IMR-90 (cell line): ENCODE data around the gene XCR1. TPM values are rescaled to one million over a fixed set of nuclear protein-coding genes. Genes with fewer than 3 reads are reported as not detected.

Experiments used
- ATAC-seq: fragments of 200-7000 bp; cut with Tn5 transposase; 2 replicates; pipeline ENCODE4 v1.9.1; 2020; ENCODE audit warnings: low read depth, mild to moderate bottlenecking, moderate library complexity
- BruUV-seq: library from RNA; stranded (reverse); fragments of 400-500 nt; replicated peaks from 2 replicates; lab custom pipeline; 2021; lab: Mats Ljungman, UMichigan
- CTCF ChIA-PET: fragments of 300-600 bp; formaldehyde crosslinking; extraction: SDS; loops from one replicate; lab custom pipeline; 2021; ENCODE audit warnings: antibody characterized with exemption; lab: Yijun Ruan, JAX
- POLR2A ChIA-PET: fragments of 300-600 bp; sonication (Branson Sonifier 250); formaldehyde crosslinking; loops from one replicate; lab custom pipeline; 2022; ENCODE audit warnings: antibody characterized with exemption; ENCODE audit not compliant: unreplicated experiment; lab: Charles Lee
- DNase-seq: peaks from one replicate; pipeline ENCODE4 v3.0.0; 2013
- H2AFZ ChIP-seq: replicated peaks from 2 replicates; pipeline ENCODE3; 2013; ENCODE audit warnings: low read length, mild to moderate bottlenecking; ENCODE audit not compliant: poor library complexity
- H2AK5ac ChIP-seq: 2 replicates; pipeline ENCODE4 v1.6.1; 2013; ENCODE audit warnings: low read depth, low read length, inconsistent platforms
- H2AK9ac ChIP-seq: replicated peaks from 2 replicates; pipeline ENCODE3; 2013; ENCODE audit warnings: mild to moderate bottlenecking, low read depth, low read length, moderate library complexity; ENCODE audit not compliant: poor library complexity
- H2BK120ac ChIP-seq: 2 replicates; pipeline ENCODE4 v1.6.1; 2013; ENCODE audit warnings: low read depth, low read length, inconsistent platforms
- H2BK15ac ChIP-seq: 3 replicates; pipeline ENCODE4 v1.6.1; 2013; ENCODE audit warnings: low read depth, low read length, inconsistent platforms
- H2BK20ac ChIP-seq: 2 replicates; pipeline ENCODE4 v1.6.1; 2013; ENCODE audit warnings: low read depth, mild to moderate bottlenecking, inconsistent platforms, low read length, moderate library complexity
- H2BK5ac ChIP-seq: 2 replicates; pipeline ENCODE4 v1.6.1; 2013; ENCODE audit warnings: mild to moderate bottlenecking, low read depth, low read length, inconsistent platforms; ENCODE audit not compliant: poor library complexity, severe bottlenecking
- H3K14ac ChIP-seq: replicated peaks from 2 replicates; pipeline ENCODE4 v1.6.1; 2013; ENCODE audit warnings: low read depth, low read length, inconsistent platforms
- H3K18ac ChIP-seq: 2 replicates; pipeline ENCODE4 v1.6.1; 2013; ENCODE audit warnings: low read depth, low read length, control low read depth
- H3K23ac ChIP-seq: 2 replicates; pipeline ENCODE4 v1.6.1; 2013; ENCODE audit warnings: low read depth, low read length, inconsistent platforms
- H3K27ac ChIP-seq: 2 replicates; pipeline ENCODE4 v1.5.1; 2013; ENCODE audit warnings: mild to moderate bottlenecking, control low read depth, low read length; ENCODE audit not compliant: insufficient read depth
- H3K27me3 ChIP-seq: 2 replicates; pipeline ENCODE4 v1.6.1; 2013; ENCODE audit warnings: low read length; ENCODE audit not compliant: control insufficient read depth, insufficient read depth
- H3K36me3 ChIP-seq: 2 replicates; pipeline ENCODE4 v1.6.1; 2013; ENCODE audit warnings: low read length, mixed read lengths; ENCODE audit not compliant: control insufficient read depth, insufficient read depth
- H3K4ac ChIP-seq: 2 replicates; pipeline ENCODE4 v1.6.1; 2013; ENCODE audit warnings: low read depth, low read length, inconsistent platforms
- H3K4me1 ChIP-seq: 2 replicates; pipeline ENCODE4 v1.6.1; 2013; ENCODE audit warnings: low read length, mixed read lengths; ENCODE audit not compliant: control insufficient read depth, insufficient read depth
- H3K4me2 ChIP-seq: 2 replicates; pipeline ENCODE4 v1.6.1; 2013; ENCODE audit warnings: low read depth, mild to moderate bottlenecking, control low read depth, low read length, moderate library complexity
- H3K4me3 ChIP-seq: 2 replicates; pipeline ENCODE4 v1.5.1; 2013; ENCODE audit warnings: low read depth, mild to moderate bottlenecking, control low read depth, low read length, moderate library complexity; ENCODE audit not compliant: insufficient read depth
- H3K56ac ChIP-seq: 2 replicates; pipeline ENCODE4 v1.6.1; 2013; ENCODE audit warnings: low read length, inconsistent platforms; ENCODE audit not compliant: insufficient read depth; ENCODE audit errors: extremely low read depth
- H3K79me1 ChIP-seq, 2 experiments: 2 replicates each; pipeline ENCODE4 v1.6.1; 2013; ENCODE audit warnings: low read length in 2 of 2, inconsistent platforms in 1 of 2, low read depth in 1 of 2
- H3K9ac ChIP-seq: 2 replicates; pipeline ENCODE4 v1.6.1; 2013; ENCODE audit warnings: low read depth, low read length, control low read depth
- H3K9me1 ChIP-seq: 2 replicates; pipeline ENCODE4 v1.6.1; 2013; ENCODE audit warnings: low read length, inconsistent platforms; ENCODE audit not compliant: insufficient read depth
- H3K9me3 ChIP-seq: 2 replicates; pipeline ENCODE4 v1.6.1; 2013; ENCODE audit warnings: low read length; ENCODE audit not compliant: control insufficient read depth, insufficient read depth
- H4K20me1 ChIP-seq: 2 replicates; pipeline ENCODE4 v1.6.1; 2013; ENCODE audit warnings: low read length, inconsistent platforms; ENCODE audit not compliant: insufficient read depth
- H4K5ac ChIP-seq: 2 replicates; pipeline ENCODE4 v1.6.1; 2013; ENCODE audit warnings: mild to moderate bottlenecking, low read depth, low read length, control low read depth
- H4K8ac ChIP-seq, 2 experiments: 2 replicates each; pipeline ENCODE4 v1.6.1; 2013; ENCODE audit warnings: low read depth in 2 of 2, low read length in 2 of 2, control low read depth in 1 of 2, inconsistent platforms in 1 of 2
- H4K91ac ChIP-seq: 2 replicates; pipeline ENCODE4 v1.6.1; 2013; ENCODE audit warnings: low read depth, low read length, inconsistent platforms; ENCODE audit not compliant: insufficient read depth
- CHD1 ChIP-seq: IDR thresholded peaks from 2 replicates; pipeline ENCODE4 v1.6.1; 2012; ENCODE audit warnings: low read depth, low read length, improper control_type of control experiment
- FOS ChIP-seq: fragments of 150-350 bp; IDR thresholded peaks from 2 replicates; pipeline ENCODE4 v1.6.1; 2016; ENCODE audit warnings: low read depth, low read length
- MAFK ChIP-seq: IDR thresholded peaks from 2 replicates; pipeline ENCODE4 v1.6.1; 2012; ENCODE audit warnings: low read depth, low read length, improper control_type of control experiment
- MAZ ChIP-seq: IDR thresholded peaks from 2 replicates; pipeline ENCODE4 v1.6.1; 2012; ENCODE audit warnings: low read depth, mild to moderate bottlenecking, low read length, improper control_type of control experiment, moderate library complexity, borderline replicate concordance
- NFE2L2 ChIP-seq: fragments of 150-350 bp; IDR thresholded peaks from 2 replicates; pipeline ENCODE4 v1.6.1; 2016; ENCODE audit warnings: low read depth, mild to moderate bottlenecking, low read length
- RAD21 ChIP-seq: IDR thresholded peaks from 2 replicates; pipeline ENCODE4 v1.6.1; 2012; ENCODE audit warnings: low read length, improper control_type of control experiment
- RCOR1 ChIP-seq: IDR thresholded peaks from 2 replicates; pipeline ENCODE4 v1.6.1; 2012; ENCODE audit warnings: mild to moderate bottlenecking, low read length, improper control_type of control experiment; ENCODE audit not compliant: insufficient replicate concordance
- RFX5 ChIP-seq: IDR thresholded peaks from 2 replicates; pipeline ENCODE4 v1.8.0; 2012; ENCODE audit warnings: low read depth, mild to moderate bottlenecking, low read length, moderate library complexity
- SMC3 ChIP-seq: fragments of 150-350 bp; IDR thresholded peaks from 2 replicates; pipeline ENCODE4 v1.6.1; 2016; ENCODE audit warnings: low read depth, mild to moderate bottlenecking, antibody characterized with exemption, low read length, moderate library complexity
- WGBS, 2 experiments: methylation state at CpG; one replicate each; pipeline versions ENCODE4 v1.1.5 to v1.1.7; 2013; ENCODE audit warnings: missing lambda C conversion rate in 2 of 2; ENCODE audit not compliant: insufficient read length in 1 of 2; ENCODE audit errors: extremely low coverage in 2 of 2; 5-methylcytosine and 5-hydroxymethylcytosine counted together
- dilution Hi-C: fragments of 300-500 bp; cut with HindIII; formaldehyde crosslinking; loops from one replicate; pipeline ENCODE4 v1.14.3; 2018; ENCODE audit warnings: low sequenced_read_pairs; ENCODE audit not compliant: unreplicated experiment
- in situ Hi-C: fragments of 300-500 bp; cut with MboI; formaldehyde crosslinking; loops from 3 replicates; pipeline ENCODE4 v1.14.3; 2019; ENCODE audit warnings: low sequenced_read_pairs, inconsistent platforms, mixed read lengths
- intact Hi-C: fragments of 100-400 bp; cut with micrococcal nuclease; formaldehyde crosslinking; loops from 2 replicates; pipeline ENCODE4 v1.10.0; 2022
- polyA plus RNA-seq, 3 experiments: library from polyadenylated mRNA; depleted of rRNA; stranded (reverse); fragments of >200 nt; gene quantifications; 2 replicates each; pipeline ENCODE4 v1.2.3, GENCODE V29; 2012; ENCODE audit warnings: low replicate concordance in 1 of 3
- total RNA-seq: library from RNA; depleted of rRNA; stranded (reverse); fragments of >200 nt; gene quantifications from 2 replicates; pipeline ENCODE4 v1.2.3, GENCODE V29; 2012
- TF ChIP-seq, protein P1 (sequence below): conservative IDR thresholded peaks from 2 replicates; pipeline ENCODE4 v1.5.1; 2012; ENCODE audit warnings: mild to moderate bottlenecking, low read depth, low read length, improper control_type of control experiment
- TF ChIP-seq, protein P2 (sequence below): fragments of 150-350 bp; IDR thresholded peaks from 2 replicates; pipeline ENCODE4 v1.6.1; 2017; ENCODE audit warnings: mild to moderate bottlenecking, antibody characterized with exemption, low read length, low read depth
- TF ChIP-seq, protein P3 (sequence below): fragments of 150-350 bp; IDR thresholded peaks from 2 replicates; pipeline ENCODE4 v1.6.1; 2016; ENCODE audit warnings: low read depth, mild to moderate bottlenecking, low read length, moderate library complexity, borderline replicate concordance

The XCR1 gene
- total and polyA plus RNA-seq, 2 of the 4 experiments (the other 2 are of a cell fraction): not detected

DNA sequence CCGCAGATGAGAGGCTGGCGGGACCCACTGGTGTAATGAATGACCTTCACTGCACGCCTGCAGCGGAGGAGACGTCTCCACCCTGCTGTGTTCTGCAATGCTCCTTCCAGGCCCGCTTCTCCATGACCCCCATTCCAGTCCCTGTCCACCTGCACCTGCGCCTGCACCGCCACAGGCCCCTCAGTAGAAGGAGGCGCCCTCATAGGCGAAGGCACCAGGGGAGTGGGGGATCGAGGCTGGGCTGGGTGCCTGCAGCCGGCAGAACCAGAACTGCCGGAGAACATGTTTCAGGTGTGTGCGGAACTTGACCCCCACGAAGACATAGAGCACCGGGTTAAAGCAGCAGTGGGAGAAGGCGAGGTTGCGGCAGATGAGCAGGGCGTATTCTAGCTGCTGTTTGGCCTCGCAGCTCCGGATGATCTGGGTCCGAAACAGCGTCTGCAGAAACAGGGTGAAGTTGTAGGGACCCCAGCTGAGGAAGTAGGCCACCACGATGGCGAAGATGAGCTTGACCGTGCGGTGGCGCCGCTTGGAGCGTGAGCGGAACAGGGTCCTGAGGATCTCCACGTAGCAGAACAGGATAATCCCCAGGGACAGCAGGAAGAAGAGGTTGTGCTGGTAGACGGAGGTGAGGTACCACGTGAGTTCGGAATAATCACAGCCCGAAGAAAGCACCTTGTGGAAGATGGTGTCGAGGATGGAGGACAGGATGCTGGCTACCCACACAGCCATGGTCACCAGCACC lies 6.3 kb downstream of the XCR1 start:
- Histone ChIP-seq H4K5ac (no peak overlapping the region), H2AFZ (no peak overlapping the region), H2AK5ac (no peak overlapping the region), H3K36me3 (no peaks in the 10 kb centered on the region), H2BK20ac (no peak overlapping the region), H2AK9ac (no peak overlapping the region), H3K9me3 (no peaks in the 10 kb centered on the region), H3K23ac (no peak overlapping the region), H4K20me1 (no peaks in the 10 kb centered on the region), H3K9me1 (no peaks in the 10 kb centered on the region; the same call in 1 of the 2 replicates), H3K4ac (no peak overlapping the region), H3K9ac (no peak overlapping the region), H3K4me3 (no peak overlapping the region), H2BK15ac (no peak overlapping the region), H3K18ac (no peak overlapping the region), H3K4me1 (no peaks in the 10 kb centered on the region), H3K27ac (no peak overlapping the region), H4K91ac (no peak overlapping the region), H2BK5ac (no peak overlapping the region), H3K79me1 (no peaks in the 10 kb centered on the region), H3K56ac (no peak overlapping the region), H3K27me3 (peaks cover 13% of the 10 kb centered on the region), H3K14ac (no peak overlapping the region), H3K4me2 (no peak overlapping the region), H2BK120ac (no peak overlapping the region), H4K8ac (no peak overlapping the region)
- DNase-seq: no peak
- TF ChIP-seq NFE2L2 (no peak), MAZ (no peak), RFX5 (no peak), CHD1 (no peak), SMC3 (no peak), FOS (no peak), MAFK (no peak), RAD21 (no peak), RCOR1 (no peak)
- TF ChIP-seq, protein P1, sequence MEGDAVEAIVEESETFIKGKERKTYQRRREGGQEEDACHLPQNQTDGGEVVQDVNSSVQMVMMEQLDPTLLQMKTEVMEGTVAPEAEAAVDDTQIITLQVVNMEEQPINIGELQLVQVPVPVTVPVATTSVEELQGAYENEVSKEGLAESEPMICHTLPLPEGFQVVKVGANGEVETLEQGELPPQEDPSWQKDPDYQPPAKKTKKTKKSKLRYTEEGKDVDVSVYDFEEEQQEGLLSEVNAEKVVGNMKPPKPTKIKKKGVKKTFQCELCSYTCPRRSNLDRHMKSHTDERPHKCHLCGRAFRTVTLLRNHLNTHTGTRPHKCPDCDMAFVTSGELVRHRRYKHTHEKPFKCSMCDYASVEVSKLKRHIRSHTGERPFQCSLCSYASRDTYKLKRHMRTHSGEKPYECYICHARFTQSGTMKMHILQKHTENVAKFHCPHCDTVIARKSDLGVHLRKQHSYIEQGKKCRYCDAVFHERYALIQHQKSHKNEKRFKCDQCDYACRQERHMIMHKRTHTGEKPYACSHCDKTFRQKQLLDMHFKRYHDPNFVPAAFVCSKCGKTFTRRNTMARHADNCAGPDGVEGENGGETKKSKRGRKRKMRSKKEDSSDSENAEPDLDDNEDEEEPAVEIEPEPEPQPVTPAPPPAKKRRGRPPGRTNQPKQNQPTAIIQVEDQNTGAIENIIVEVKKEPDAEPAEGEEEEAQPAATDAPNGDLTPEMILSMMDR: no peak
- TF ChIP-seq, protein P2, sequence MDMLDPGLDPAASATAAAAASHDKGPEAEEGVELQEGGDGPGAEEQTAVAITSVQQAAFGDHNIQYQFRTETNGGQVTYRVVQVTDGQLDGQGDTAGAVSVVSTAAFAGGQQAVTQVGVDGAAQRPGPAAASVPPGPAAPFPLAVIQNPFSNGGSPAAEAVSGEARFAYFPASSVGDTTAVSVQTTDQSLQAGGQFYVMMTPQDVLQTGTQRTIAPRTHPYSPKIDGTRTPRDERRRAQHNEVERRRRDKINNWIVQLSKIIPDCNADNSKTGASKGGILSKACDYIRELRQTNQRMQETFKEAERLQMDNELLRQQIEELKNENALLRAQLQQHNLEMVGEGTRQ: no peak
- TF ChIP-seq, protein P3, sequence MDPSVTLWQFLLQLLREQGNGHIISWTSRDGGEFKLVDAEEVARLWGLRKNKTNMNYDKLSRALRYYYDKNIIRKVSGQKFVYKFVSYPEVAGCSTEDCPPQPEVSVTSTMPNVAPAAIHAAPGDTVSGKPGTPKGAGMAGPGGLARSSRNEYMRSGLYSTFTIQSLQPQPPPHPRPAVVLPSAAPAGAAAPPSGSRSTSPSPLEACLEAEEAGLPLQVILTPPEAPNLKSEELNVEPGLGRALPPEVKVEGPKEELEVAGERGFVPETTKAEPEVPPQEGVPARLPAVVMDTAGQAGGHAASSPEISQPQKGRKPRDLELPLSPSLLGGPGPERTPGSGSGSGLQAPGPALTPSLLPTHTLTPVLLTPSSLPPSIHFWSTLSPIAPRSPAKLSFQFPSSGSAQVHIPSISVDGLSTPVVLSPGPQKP: no peak
- in situ Hi-C loops (no loop called here), dilution Hi-C loops (no loop called here), intact Hi-C loops (no loop called here)
- ChIA-PET CTCF (interaction anchor here (1.3 kb wide), 1 partner anchor 58 kb away, joined by 3 read pairs; no protein-coding TSS in a partner anchor), POLR2A (no interaction called here)
- ATAC-seq: no peak
- no TSS peak for BruUV-seq
- 90% methylated on average over 21 of the region's 37 CpGs; no CpG with 5 or more reads in 1 of the 2 experiments for WGBS, 2 experiments
